Stimulated activated memory B cell treated with anti-CD40 and anti-IgM and Interleukin-4, amounts not matched to agents 10 μg/mL and 1 μg/mL and 100 μg/mL, for 72 hours (primary cell): Measurements from ENCODE around the gene ATL2.
"Not testable (repeated sequence)": the region's sequence is repeated elsewhere in the genome, so short reads cannot be mapped to it uniquely, and the experiment has no call there.

ENCODE experiments used
- ATAC-seq: fragments of 150-1000 bp; cut with Tn5 transposase; 2 replicates; pipeline ENCODE4 v1.10.0; 2021
- H3K27ac Mint-ChIP-seq: one replicate; pipeline ENCODE4 v1.8.0; 2022; ENCODE audit warnings: mild to moderate bottlenecking, mixed read lengths
- H3K27me3 Mint-ChIP-seq: one replicate; pipeline ENCODE4 v1.8.0; 2022; ENCODE audit warnings: mixed read lengths
- H3K36me3 Mint-ChIP-seq: one replicate; pipeline ENCODE4 v1.8.0; 2022; ENCODE audit warnings: mixed read lengths
- H3K4me1 Mint-ChIP-seq: one replicate; pipeline ENCODE4 v1.8.0; 2022; ENCODE audit warnings: mixed read lengths
- H3K4me3 Mint-ChIP-seq: one replicate; pipeline ENCODE4 v1.8.0; 2022; ENCODE audit warnings: mild to moderate bottlenecking, moderate library complexity, mixed read lengths
- H3K9me3 Mint-ChIP-seq: one replicate; pipeline ENCODE4 v1.8.0; 2022; ENCODE audit warnings: mixed read lengths

Gene ATL2

GRCh38 chr2:38319240-38319639, 57.8 kb downstream of the ATL2 start:
- not testable (repeated sequence) for H3K27me3 Mint-ChIP-seq, H3K27ac Mint-ChIP-seq, H3K4me3 Mint-ChIP-seq, H3K4me1 Mint-ChIP-seq, H3K9me3 Mint-ChIP-seq, ATAC-seq
- peaks cover 21% of the 10 kb centered on the region for H3K36me3 Mint-ChIP-seq

- ATAC-seq: no peak
- H3K27ac Mint-ChIP-seq: no peak overlapping the region
- H3K36me3 Mint-ChIP-seq: peaks cover 27% of the 10 kb centered on the region
- H3K27me3 Mint-ChIP-seq: no peaks in the 10 kb centered on the region
- H3K4me1 Mint-ChIP-seq: no peaks in the 10 kb centered on the region
- no peak overlapping the region for H3K4me3 Mint-ChIP-seq
- H3K9me3 Mint-ChIP-seq: no peaks in the 10 kb centered on the region
These were observed 59.3 kb downstream of the ATL2 start for GRCh38 chr2:38317725-38318124.

GRCh38 chr2:38315707-38316333, 61.3 kb downstream of the ATL2 start:
- Mint-ChIP-seq H3K4me3 (no peak overlapping the region), H3K27me3 (no peaks in the 10 kb centered on the region), H3K36me3 (peaks cover 26% of the 10 kb centered on the region), H3K9me3 (no peaks in the 10 kb centered on the region), H3K27ac (no peak overlapping the region), H3K4me1 (no peaks in the 10 kb centered on the region)
- peak; percentile 43 for ATAC-seq

- no peak for ATAC-seq
- Mint-ChIP-seq H3K4me1 (peaks cover 18% of the 10 kb centered on the region), H3K9me3 (peaks cover 2% of the 10 kb centered on the region), H3K4me3 (no peak overlapping the region), H3K36me3 (peaks cover 76% of the 10 kb centered on the region), H3K27me3 (no peaks in the 10 kb centered on the region), H3K27ac (no peak overlapping the region)
These were observed 68.3 kb downstream of the ATL2 start for GRCh38 chr2:38308821-38309220.

DNA sequence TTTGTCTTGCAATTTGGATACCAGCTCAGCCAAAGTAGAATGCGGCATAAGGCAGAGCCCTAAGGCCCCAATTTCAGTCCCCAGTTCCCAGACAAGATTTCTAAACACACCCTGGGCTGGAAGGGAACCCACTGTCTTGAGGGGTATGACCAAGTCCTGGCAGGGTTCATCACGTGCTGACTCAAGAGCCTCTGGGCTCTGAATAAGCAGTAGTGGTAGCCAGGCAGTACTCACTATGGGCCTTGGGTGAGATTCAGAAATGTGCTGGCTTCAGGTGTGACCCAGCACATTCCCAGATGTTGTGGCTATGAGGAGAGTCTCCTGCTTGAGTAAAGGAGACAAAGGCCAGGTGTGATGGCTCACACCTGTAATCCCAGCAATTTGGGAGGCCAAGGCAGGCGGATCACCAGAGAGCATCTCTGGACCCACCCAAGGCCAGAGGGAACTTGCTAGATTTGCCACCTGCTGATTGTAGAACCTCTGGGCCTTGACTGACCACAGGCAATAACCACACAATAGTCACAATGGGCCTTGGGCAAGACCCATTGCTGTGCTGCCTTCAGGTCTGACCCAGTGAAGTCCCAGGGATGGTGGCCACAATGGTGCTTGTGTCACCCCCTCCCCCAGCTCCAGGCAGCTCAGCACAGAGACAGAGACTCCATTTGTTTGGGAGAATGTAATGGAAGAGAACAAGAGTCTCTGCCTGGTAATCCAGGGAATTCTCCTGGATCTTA, 74.9 kb downstream of the ATL2 start:
- Mint-ChIP-seq H3K4me3 (no peak overlapping the region), H3K27me3 (no peaks in the 10 kb centered on the region), H3K27ac (peak overlapping the region; percentile 56), H3K36me3 (peaks cover 85% of the 10 kb centered on the region), H3K9me3 (peaks cover 2% of the 10 kb centered on the region), H3K4me1 (peaks cover 38% of the 10 kb centered on the region)
- peak; percentile 24 for ATAC-seq

- peaks cover 78% of the 10 kb centered on the region for H3K36me3 Mint-ChIP-seq
- H3K27me3 Mint-ChIP-seq: no peaks in the 10 kb centered on the region
- H3K4me1 Mint-ChIP-seq: peaks cover 38% of the 10 kb centered on the region
- peaks cover 2% of the 10 kb centered on the region for H3K9me3 Mint-ChIP-seq
- peak; percentile 84 for ATAC-seq
- H3K4me3 Mint-ChIP-seq: no peak overlapping the region
- H3K27ac Mint-ChIP-seq: peak overlapping the region; percentile 56
These were observed 75.6 kb downstream of the ATL2 start for GRCh38 chr2:38301340-38301968.

DNA sequence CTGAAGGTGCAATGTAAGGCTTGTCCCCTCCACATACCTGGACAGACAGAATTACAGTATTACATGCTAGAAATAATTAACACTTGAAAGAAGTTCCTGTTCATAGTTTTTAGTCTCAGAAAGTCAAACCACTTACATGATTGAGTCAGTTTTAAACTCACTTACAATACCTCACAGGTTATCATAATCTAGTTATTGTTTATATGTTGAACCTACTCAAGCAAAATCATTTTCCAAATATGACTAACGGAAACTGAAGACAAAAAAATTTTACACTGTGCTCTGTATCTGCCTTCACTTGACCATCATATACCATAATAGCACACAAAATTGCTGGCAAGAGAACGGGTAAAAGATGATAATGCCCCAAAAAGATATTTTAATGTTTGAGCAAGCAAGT, 78.5 kb downstream of the ATL2 start:
- H3K27me3 Mint-ChIP-seq: no peaks in the 10 kb centered on the region
- peaks cover 21% of the 10 kb centered on the region for H3K4me1 Mint-ChIP-seq
- no peak overlapping the region for H3K27ac Mint-ChIP-seq
- no peaks in the 10 kb centered on the region for H3K9me3 Mint-ChIP-seq
- peaks cover 49% of the 10 kb centered on the region for H3K36me3 Mint-ChIP-seq
- H3K4me3 Mint-ChIP-seq: no peak overlapping the region
- ATAC-seq: no peak

- H3K27me3 Mint-ChIP-seq: no peaks in the 10 kb centered on the region
- H3K4me1 Mint-ChIP-seq: peaks cover 5% of the 10 kb centered on the region
- H3K9me3 Mint-ChIP-seq: no peaks in the 10 kb centered on the region
- peaks cover 30% of the 10 kb centered on the region for H3K36me3 Mint-ChIP-seq
- no peak for ATAC-seq
- H3K4me3 Mint-ChIP-seq: no peak overlapping the region
- no peak overlapping the region for H3K27ac Mint-ChIP-seq
These were observed 80.8 kb downstream of the ATL2 start for GRCh38 chr2:38296197-38296780.

GRCh38 chr2:38294597-38294996, 82.5 kb downstream of the ATL2 start:
- H3K27me3 Mint-ChIP-seq: no peaks in the 10 kb centered on the region
- H3K36me3 Mint-ChIP-seq: peaks cover 19% of the 10 kb centered on the region
- no peak overlapping the region for H3K27ac Mint-ChIP-seq
- no peaks in the 10 kb centered on the region for H3K4me1 Mint-ChIP-seq
- H3K4me3 Mint-ChIP-seq: no peak overlapping the region
- no peaks in the 10 kb centered on the region for H3K9me3 Mint-ChIP-seq
- ATAC-seq: no peak

DNA sequence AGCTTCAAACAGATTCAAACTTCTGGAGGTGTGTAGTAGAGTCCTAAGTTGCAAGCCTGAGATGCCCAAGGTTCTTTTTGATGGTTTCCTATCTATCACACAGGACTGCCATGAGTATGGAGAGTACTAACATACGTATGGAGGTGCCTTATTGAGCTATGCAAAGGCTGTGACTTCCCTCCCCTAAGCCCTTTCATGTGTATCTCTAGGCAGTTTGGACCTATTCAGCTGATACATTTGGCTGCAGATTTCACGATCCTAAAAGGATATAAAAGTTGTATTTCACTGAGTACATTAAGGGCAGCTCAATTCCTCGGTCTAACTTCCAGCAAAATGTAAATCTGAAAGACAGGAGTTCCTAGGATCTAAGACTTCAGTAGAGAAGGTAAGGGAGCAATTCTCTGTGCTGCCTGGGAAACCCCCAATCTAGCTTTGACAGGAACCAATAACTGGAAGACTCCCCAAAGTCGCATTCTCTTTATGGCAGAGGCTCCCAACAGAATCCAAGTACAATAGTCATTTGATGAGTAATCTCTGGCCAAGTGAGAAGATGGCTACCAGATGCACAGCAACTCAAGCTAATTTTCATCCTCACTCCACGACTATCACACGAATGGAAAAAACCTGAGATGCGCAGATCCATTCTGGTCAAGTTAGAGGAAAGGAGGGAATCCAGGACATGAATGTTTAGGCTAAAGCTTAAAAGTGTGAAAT, 83.8 kb downstream of the ATL2 start:
- Mint-ChIP-seq H3K4me1 (no peaks in the 10 kb centered on the region), H3K27me3 (peaks cover 5% of the 10 kb centered on the region), H3K9me3 (no peaks in the 10 kb centered on the region), H3K27ac (no peak overlapping the region), H3K4me3 (no peak overlapping the region), H3K36me3 (peaks cover 10% of the 10 kb centered on the region)
- ATAC-seq: no peak

DNA sequence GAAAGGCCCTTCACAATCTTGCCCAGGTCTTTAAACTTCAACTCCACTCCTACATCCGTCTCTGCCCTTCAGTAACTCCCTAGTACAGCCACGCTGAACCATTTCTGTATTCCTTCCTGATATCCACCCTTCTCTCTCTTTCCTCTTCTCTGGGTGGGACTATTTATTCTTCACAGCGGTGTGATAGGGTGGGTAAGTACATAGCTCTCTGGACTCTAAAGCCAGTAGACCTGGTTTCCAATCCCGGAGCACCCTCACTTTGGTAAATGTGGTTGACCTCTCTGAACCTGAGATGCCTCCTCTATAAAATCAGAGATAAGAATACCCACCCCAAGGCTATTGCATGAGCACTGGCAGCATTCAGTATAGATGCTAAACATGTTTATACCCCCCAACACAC, 86.7 kb downstream of the ATL2 start:
- Mint-ChIP-seq H3K4me3 (no peak overlapping the region), H3K36me3 (no peaks in the 10 kb centered on the region), H3K27me3 (peaks cover 29% of the 10 kb centered on the region), H3K4me1 (no peaks in the 10 kb centered on the region), H3K9me3 (no peaks in the 10 kb centered on the region), H3K27ac (no peak overlapping the region)
- ATAC-seq: no peak

- Mint-ChIP-seq H3K27ac (no peak overlapping the region), H3K36me3 (no peaks in the 10 kb centered on the region), H3K9me3 (no peaks in the 10 kb centered on the region), H3K27me3 (peaks cover 48% of the 10 kb centered on the region), H3K4me1 (no peaks in the 10 kb centered on the region), H3K4me3 (no peak overlapping the region)
- no peak for ATAC-seq
These were observed 92.1 kb downstream of the ATL2 start for GRCh38 chr2:38284971-38285370.

- Mint-ChIP-seq H3K9me3 (no peaks in the 10 kb centered on the region), H3K27ac (no peak overlapping the region), H3K4me3 (no peak overlapping the region), H3K36me3 (no peaks in the 10 kb centered on the region), H3K4me1 (no peaks in the 10 kb centered on the region), H3K27me3 (peaks cover 26% of the 10 kb centered on the region)
- ATAC-seq: no peak
These were observed 95.9 kb downstream of the ATL2 start for GRCh38 chr2:38281095-38281742.

GRCh38 chr2:38279201-38279600, 97.9 kb downstream of the ATL2 start:
- peak; percentile 48 for ATAC-seq
- H3K36me3 Mint-ChIP-seq: no peaks in the 10 kb centered on the region
- H3K4me3 Mint-ChIP-seq: no peak overlapping the region
- H3K9me3 Mint-ChIP-seq: no peaks in the 10 kb centered on the region
- H3K27me3 Mint-ChIP-seq: peaks cover 13% of the 10 kb centered on the region
- no peak overlapping the region for H3K27ac Mint-ChIP-seq
- H3K4me1 Mint-ChIP-seq: no peaks in the 10 kb centered on the region

DNA sequence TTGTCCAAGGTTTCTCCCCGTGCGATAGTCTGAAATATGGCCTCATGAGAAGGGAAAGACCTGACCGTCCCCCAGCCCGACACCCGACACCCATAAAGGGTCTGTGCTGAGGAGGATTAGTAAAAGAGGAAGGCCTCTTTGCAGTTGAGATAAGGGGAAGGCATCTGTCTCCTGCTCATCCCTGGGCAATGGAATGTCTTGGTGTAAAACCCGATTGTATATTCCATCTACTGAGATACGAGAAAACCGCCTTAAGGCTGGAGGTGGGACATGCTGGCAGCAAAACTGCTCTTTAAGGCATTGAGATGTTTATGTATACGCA, 99.0 kb downstream of the ATL2 start:
- H3K27ac Mint-ChIP-seq, H3K36me3 Mint-ChIP-seq, H3K4me1 Mint-ChIP-seq, H3K4me3 Mint-ChIP-seq, ATAC-seq, H3K9me3 Mint-ChIP-seq, H3K27me3 Mint-ChIP-seq: not testable (repeated sequence)
